ENCODE results near the gene PANX3.

Gene PANX3, protein sequence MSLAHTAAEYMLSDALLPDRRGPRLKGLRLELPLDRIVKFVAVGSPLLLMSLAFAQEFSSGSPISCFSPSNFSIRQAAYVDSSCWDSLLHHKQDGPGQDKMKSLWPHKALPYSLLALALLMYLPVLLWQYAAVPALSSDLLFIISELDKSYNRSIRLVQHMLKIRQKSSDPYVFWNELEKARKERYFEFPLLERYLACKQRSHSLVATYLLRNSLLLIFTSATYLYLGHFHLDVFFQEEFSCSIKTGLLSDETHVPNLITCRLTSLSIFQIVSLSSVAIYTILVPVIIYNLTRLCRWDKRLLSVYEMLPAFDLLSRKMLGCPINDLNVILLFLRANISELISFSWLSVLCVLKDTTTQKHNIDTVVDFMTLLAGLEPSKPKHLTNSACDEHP

DNA sequence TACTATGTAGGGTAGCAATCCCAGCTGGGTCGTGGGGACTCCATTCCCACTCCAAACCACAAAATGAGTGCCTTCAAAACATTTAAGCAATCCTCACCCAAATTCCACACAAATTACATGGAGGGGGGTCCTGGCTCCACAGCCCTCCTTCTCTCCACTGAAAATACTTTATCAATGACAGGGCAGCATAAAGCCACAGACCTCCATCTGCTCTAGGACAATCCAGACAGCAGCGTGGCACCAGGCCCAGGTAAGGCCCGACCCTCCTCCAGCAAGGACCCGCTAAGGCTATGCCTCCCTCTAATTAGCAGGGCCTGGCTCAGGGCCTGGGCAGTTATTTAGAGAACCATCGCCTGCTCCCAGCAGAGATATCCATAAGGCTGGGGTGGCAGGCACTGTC is at the start of gene PANX3:
PANX3 (plus strand) TSS at position 365 of the 400 bp plus-strand sequence. CDS start 129 bp downstream, outside the sequence.
- H3K4me2 ChIP-seq = peak within 1 kb of the TSS; percentile 67
- no peaks in the 10 kb centered on the region for H3K9me3 ChIP-seq
- no peak for TF ChIP-seq Cebpa-rat (IDR thresholded peaks at IDR 0.05)

DNA sequence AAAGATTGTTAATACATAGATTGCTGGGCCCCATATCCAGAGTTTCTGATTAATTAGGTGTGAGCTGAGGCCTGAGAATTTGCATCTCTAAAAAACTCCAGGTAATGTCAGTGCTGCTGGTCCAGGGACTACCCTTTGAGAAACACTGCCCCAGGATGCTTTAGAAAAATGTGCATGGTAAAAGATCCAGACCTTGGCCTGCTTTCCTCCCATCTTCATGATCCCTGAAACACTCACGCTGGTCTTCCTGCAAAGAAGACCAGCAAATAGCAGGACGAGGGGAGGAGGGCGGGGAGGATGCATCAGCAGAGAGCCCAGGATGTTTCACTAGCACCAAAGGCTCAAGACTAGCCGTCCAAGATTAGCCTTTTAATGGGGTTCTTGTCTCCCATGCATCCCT is 41.5 kb upstream of the PANX3 start, which contains the start of gene OR8A1:
OR8A1 (plus strand) TSS at position 301 of the 400 bp plus-strand sequence. CDS start 123 bp downstream, outside the sequence.
- Histone ChIP-seq H4K20me1 (no peaks in the 10 kb centered on the region), H3K27me3 (no peaks in the 10 kb centered on the region), H3K4me2 (no peak within 1 kb of the TSS), H3K4me1 (no peaks in the 10 kb centered on the region), H3K4me3 (no peak within 1 kb of the TSS), H3K36me3 (no peaks in the 10 kb centered on the region), H3K9me3 (no peaks in the 10 kb centered on the region), H3K9ac (no peak within 1 kb of the TSS), H3K27ac (no peak within 1 kb of the TSS)
- no peak for TF ChIP-seq Cebpa-rat (IDR thresholded peaks at IDR 0.05)

More for the DNA sequence above, at the start of gene PANX3:
- H3K4me1 ChIP-seq = peaks cover 30% of the 10 kb centered on the region
- H3K27ac ChIP-seq = 0 out of 2 replicates have a peak within 1 kb of the TSS, but pooled peaks have one; percentile 8
- no peak within 1 kb of the TSS for H3K9ac ChIP-seq
- no peaks in the 10 kb centered on the region for H3K36me3 ChIP-seq
- no peak within 1 kb of the TSS for H3K4me3 ChIP-seq
- H4K20me1 ChIP-seq = no peaks in the 10 kb centered on the region
- no peaks in the 10 kb centered on the region for H3K27me3 ChIP-seq

DNA sequence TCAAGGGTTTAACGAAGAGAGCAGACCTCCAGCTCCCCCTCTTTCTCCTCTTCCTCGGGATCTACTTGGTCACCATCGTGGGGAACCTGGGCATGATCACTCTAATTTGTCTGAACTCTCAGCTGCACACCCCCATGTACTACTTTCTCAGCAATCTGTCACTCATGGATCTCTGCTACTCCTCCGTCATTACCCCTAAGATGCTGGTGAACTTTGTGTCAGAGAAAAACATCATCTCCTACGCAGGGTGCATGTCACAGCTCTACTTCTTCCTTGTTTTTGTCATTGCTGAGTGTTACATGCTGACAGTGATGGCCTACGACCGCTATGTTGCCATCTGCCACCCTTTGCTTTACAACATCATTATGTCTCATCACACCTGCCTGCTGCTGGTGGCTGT is 41.1 kb upstream of the PANX3 start:
- no peaks in the 10 kb centered on the region for H3K4me1 ChIP-seq
- H3K27me3 ChIP-seq = no peaks in the 10 kb centered on the region
- H3K9me3 ChIP-seq = no peaks in the 10 kb centered on the region
- TF ChIP-seq Cebpa-rat (IDR thresholded peaks at IDR 0.05) = no peak
- no peak overlapping the region for H3K9ac ChIP-seq
- no peaks in the 10 kb centered on the region for H4K20me1 ChIP-seq
- no peak overlapping the region for H3K4me3 ChIP-seq
- no peak overlapping the region for H3K4me2 ChIP-seq
- H3K36me3 ChIP-seq = no peaks in the 10 kb centered on the region
- no peak overlapping the region for H3K27ac ChIP-seq

DNA sequence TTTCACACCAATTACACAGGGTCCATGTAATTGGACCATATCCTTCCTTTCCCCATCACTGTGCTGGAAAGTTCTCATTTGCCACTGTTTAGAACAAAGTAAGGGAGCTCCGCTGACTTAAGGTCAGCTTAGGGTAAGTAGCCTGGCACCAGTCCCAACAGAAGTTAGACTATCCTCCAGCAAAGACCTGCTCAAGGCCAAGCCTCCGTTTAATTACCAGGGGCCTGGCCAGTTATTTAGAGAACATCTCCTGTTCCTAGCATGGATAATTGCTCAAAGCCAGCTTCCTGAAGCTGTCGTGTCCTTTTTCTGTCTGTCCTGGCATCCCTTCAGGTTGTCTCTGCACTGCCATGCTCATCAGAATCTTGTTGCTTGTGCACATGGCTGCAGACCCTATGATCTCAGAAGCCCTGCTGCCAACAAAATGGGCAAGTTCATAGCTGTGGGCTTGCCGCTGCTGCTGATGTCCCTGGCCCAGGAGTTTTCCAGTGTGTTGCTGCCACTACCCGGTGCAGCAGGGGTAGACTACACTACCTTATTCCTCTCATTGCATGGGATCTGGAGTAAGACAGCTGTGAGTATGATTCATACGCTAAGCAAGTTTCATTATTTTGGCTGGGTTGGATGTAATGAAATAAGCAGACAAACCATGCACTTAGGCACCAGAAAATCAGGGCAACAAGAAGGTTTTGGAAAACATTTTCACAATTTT is 33.4 kb upstream of the PANX3 start:
- no peaks in the 10 kb centered on the region for H3K27me3 ChIP-seq
- no peaks in the 10 kb centered on the region for H4K20me1 ChIP-seq
- no peak for TF ChIP-seq Cebpa-rat (IDR thresholded peaks at IDR 0.05)
- H3K9me3 ChIP-seq = no peaks in the 10 kb centered on the region
- H3K9ac ChIP-seq = no peak overlapping the region
- no peaks in the 10 kb centered on the region for H3K36me3 ChIP-seq
- H3K4me3 ChIP-seq = no peak overlapping the region
- H3K4me2 ChIP-seq = no peak overlapping the region
- no peak overlapping the region for H3K27ac ChIP-seq
- H3K4me1 ChIP-seq = no peaks in the 10 kb centered on the region

DNA sequence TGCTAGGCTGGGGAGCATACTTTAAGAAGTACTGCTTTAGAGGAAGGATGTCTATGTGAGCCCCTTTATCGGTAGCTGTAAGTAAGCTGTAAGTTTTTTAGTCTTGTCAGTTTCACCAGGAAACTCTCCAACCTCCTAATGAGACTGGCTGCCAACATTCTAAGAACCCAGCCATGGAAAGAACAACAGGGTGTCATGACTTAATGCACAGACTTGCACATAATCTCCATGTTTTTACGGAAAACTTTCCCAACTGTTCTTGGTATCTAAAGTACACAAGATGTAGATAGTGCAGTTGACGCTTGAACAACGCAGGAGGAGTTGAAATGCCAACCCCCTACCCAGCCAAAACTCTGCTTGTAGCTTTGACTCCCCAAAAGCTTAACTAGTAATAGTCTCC is 32.5 kb upstream of the PANX3 start:
- TF ChIP-seq Cebpa-rat (IDR thresholded peaks at IDR 0.05) = no peak
- Histone ChIP-seq H3K9me3 (no peaks in the 10 kb centered on the region), H3K27ac (no peak overlapping the region)

DNA sequence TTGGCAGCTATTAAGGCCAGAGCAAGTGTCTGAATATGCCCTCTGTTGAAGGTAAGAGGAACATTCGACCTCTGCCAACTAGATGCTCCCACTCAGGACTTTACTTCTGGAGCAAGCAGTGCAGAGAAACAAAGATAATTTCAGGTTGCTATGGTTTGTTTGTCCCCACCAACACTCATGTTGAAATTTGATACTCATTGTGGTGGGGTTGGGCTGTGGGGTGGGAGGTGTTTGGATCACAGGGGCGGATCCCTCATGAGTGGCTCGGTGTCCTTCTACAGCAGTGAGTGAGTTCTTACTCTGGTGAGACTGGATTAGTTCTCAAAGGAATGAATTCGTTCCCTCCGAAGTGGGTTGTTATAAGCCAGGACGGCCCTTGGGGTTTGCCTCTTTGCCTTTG is 29.4 kb upstream of the PANX3 start:
- H3K36me3 ChIP-seq = no peaks in the 10 kb centered on the region
- H3K4me1 ChIP-seq = no peaks in the 10 kb centered on the region
- no peaks in the 10 kb centered on the region for H4K20me1 ChIP-seq
- no peak overlapping the region for H3K27ac ChIP-seq
- no peaks in the 10 kb centered on the region for H3K9me3 ChIP-seq
- TF ChIP-seq Cebpa-rat (IDR thresholded peaks at IDR 0.05) = no peak
- H3K9ac ChIP-seq = no peak overlapping the region
- H3K4me2 ChIP-seq = no peak overlapping the region
- no peaks in the 10 kb centered on the region for H3K27me3 ChIP-seq
- no peak overlapping the region for H3K4me3 ChIP-seq

More for the DNA sequence above, 32.5 kb upstream of the PANX3 start:
- Histone ChIP-seq H3K4me1 (no peaks in the 10 kb centered on the region), H4K20me1 (no peaks in the 10 kb centered on the region), H3K4me2 (no peak overlapping the region), H3K9ac (no peak overlapping the region), H3K36me3 (no peaks in the 10 kb centered on the region), H3K27me3 (no peaks in the 10 kb centered on the region), H3K4me3 (no peak overlapping the region)

DNA sequence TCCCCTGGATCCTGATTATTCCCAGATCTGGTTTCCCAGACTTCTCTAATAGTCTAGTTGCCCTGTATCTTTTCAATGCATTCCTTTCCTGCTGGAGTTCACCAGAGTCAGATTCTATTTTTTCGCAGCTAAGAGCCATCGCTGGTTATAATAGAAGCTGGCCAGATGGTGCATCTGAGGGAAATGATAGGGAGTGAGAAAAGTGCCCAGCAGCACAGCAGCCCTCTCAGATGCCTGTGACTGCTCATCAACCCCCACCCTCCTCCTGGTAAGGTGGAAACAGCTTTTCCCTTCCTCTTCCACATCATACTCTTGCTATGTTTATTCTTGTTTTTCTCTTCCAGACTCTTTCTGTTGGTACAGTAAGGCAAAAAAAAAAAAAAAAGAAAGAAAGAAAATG is 28.7 kb upstream of the PANX3 start:
- H3K36me3 ChIP-seq = no peaks in the 10 kb centered on the region
- no peaks in the 10 kb centered on the region for H4K20me1 ChIP-seq
- no peaks in the 10 kb centered on the region for H3K4me1 ChIP-seq
- no peaks in the 10 kb centered on the region for H3K9me3 ChIP-seq
- no peak overlapping the region for H3K27ac ChIP-seq
- TF ChIP-seq Cebpa-rat (IDR thresholded peaks at IDR 0.05) = no peak
- H3K4me2 ChIP-seq = no peak overlapping the region
- no peak overlapping the region for H3K4me3 ChIP-seq
- H3K27me3 ChIP-seq = no peaks in the 10 kb centered on the region
- H3K9ac ChIP-seq = no peak overlapping the region

DNA sequence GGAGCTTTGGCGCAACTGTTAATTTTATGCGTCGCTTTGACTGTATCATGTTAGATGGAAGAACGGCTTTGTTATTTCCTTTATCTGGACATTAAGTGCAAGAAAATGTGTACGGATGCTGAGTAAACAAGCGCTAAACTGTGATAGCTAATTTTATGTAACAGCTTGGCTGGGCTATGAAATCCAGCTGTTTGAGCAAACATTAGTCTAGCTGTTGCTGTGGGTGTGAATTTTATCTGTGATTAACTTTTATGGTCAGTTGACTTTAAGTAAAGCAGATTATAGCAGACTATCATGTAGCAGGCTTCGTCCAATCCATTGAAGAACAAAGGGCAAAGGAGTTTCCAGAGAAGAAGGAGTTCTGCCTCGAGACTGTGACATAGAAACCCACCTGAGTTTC is 27.4 kb upstream of the PANX3 start:
- H3K36me3 ChIP-seq = no peaks in the 10 kb centered on the region

DNA sequence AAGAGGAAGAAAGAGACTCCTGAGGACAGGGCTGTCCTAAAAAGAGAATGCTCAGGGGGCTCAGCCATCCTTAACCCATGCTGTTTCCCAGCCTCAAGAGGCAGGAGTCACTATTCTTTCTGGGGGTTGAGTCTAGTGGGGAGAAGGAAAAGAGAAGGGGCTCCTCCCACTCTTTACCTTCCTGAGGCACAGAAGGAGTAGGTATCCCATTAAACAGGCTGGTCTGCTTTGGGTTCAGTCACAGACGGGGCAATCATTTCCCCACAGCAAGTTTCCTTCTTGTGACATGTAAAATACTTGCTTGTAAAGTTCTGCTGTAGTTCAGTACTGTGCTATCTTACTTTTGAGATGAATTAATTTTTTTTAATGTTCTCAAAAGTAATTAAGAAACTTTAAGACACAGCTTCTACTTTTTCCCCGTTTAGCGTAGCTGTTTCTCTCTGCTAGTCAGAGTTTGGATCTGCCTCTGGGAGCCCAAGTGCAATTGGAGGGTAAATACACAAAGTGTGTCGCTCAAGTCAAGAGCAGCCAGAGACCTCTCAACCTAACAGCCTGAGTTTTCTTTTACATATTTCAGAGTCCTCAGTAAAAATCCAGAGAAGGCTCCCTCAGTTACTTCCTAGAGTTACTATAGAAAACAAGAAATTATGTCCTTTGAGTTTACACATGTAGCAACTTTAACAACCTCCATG is 26.4 kb upstream of the PANX3 start:
- H3K36me3 ChIP-seq = no peaks in the 10 kb centered on the region
- no peak overlapping the region for H3K4me2 ChIP-seq
- no peak overlapping the region for H3K27ac ChIP-seq
- no peak for TF ChIP-seq Cebpa-rat (IDR thresholded peaks at IDR 0.05)
- no peak overlapping the region for H3K4me3 ChIP-seq
- no peaks in the 10 kb centered on the region for H3K27me3 ChIP-seq
- H3K9ac ChIP-seq = no peak overlapping the region
- H3K9me3 ChIP-seq = no peaks in the 10 kb centered on the region
- no peaks in the 10 kb centered on the region for H4K20me1 ChIP-seq
- no peaks in the 10 kb centered on the region for H3K4me1 ChIP-seq

More for the DNA sequence above, 27.4 kb upstream of the PANX3 start:
- no peak overlapping the region for H3K4me3 ChIP-seq
- H3K9me3 ChIP-seq = no peaks in the 10 kb centered on the region
- H4K20me1 ChIP-seq = no peaks in the 10 kb centered on the region
- no peak overlapping the region for H3K4me2 ChIP-seq
- H3K4me1 ChIP-seq = no peaks in the 10 kb centered on the region
- H3K9ac ChIP-seq = no peak overlapping the region
- TF ChIP-seq Cebpa-rat (IDR thresholded peaks at IDR 0.05) = no peak
- H3K27me3 ChIP-seq = no peaks in the 10 kb centered on the region
- H3K27ac ChIP-seq = no peak overlapping the region
